Stimulated activated CD4-positive, alpha-beta T cell treated with anti-CD3 and anti-CD28 coated beads, Interleukin-1b, Interleukin-23, amount 100 ng/mL, for 24 hours (primary cell): Measurements from ENCODE around the gene ANKAR.
A peak's percentile ranks its signal among the peaks of the same experiment; 100 is the strongest.
"Not testable (repeated sequence)": the region's sequence is repeated elsewhere in the genome, so short reads cannot be mapped to it uniquely, and the experiment has no call there.

Source experiments
- DNase-seq, 4 experiments: peaks; one replicate each; pipeline ENCODE4 v3.0.0-alpha.2; 2020; ENCODE audit warnings: low read depth in 4 of 4, low spot score in 1 of 4

Gene ANKAR, protein sequence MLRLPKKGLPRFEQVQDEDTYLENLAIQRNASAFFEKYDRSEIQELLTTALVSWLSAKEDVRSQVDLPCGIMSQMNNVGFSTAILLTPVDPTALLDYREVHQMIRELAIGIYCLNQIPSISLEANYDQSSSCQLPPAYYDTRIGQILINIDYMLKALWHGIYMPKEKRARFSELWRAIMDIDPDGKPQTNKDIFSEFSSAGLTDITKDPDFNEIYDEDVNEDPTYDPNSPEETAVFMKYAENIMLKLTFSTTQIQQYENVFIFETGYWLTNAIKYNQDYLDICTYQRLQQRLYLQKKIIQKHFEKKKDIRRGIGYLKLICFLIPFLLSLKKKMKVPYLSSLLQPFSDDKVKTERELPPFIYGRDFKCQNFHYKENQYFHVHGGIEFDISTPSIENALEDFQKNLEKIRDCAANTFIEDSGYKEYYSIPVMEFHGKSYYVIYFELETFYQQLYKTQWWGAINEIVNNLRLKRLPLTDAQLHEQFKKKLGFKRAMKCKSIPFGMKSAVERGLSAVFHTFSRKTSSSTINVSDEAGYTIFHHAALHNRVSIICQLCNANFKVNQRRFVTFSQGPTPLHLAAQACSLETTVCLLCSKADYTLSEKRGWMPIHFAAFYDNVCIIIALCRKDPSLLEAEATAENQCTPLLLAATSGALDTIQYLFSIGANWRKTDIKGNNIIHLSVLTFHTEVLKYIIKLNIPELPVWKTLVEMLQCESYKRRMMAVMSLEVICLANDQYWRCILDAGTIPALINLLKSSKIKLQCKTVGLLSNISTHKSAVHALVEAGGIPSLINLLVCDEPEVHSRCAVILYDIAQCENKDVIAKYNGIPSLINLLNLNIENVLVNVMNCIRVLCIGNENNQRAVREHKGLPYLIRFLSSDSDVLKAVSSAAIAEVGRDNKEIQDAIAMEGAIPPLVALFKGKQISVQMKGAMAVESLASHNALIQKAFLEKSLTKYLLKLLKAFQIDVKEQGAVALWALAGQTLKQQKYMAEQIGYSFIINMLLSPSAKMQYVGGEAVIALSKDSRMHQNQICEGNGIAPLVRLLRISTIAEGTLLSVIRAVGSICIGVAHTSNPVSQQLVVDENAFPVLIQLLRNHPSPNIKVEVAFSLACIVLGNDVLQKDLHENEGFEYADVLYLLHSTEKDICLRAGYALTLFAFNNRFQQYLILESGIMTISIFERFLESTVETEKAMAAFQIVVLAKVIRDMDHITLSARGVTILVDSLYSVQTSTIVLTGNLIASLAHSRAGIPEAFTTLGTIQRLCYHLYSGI (N-terminal part only)

GRCh38 chr2:189674374-189675112 is at the start of gene ANKAR:
TSS of gene ANKAR (plus strand) at chr2:189674670. CDS start at chr2:189676491, 1,821 bp downstream.
- peak; percentile 48 to 72 (median 61) for DNase-seq

- no peak for DNase-seq
These were observed 48.8 kb upstream of the ANKAR start for GRCh38 chr2:189625636-189626035.

- no peak for DNase-seq
These were observed 46.7 kb upstream of the ANKAR start for GRCh38 chr2:189627789-189628188.

GRCh38 chr2:189628817-189629530 is 45.5 kb upstream of the ANKAR start:
- no peak for DNase-seq

DNA sequence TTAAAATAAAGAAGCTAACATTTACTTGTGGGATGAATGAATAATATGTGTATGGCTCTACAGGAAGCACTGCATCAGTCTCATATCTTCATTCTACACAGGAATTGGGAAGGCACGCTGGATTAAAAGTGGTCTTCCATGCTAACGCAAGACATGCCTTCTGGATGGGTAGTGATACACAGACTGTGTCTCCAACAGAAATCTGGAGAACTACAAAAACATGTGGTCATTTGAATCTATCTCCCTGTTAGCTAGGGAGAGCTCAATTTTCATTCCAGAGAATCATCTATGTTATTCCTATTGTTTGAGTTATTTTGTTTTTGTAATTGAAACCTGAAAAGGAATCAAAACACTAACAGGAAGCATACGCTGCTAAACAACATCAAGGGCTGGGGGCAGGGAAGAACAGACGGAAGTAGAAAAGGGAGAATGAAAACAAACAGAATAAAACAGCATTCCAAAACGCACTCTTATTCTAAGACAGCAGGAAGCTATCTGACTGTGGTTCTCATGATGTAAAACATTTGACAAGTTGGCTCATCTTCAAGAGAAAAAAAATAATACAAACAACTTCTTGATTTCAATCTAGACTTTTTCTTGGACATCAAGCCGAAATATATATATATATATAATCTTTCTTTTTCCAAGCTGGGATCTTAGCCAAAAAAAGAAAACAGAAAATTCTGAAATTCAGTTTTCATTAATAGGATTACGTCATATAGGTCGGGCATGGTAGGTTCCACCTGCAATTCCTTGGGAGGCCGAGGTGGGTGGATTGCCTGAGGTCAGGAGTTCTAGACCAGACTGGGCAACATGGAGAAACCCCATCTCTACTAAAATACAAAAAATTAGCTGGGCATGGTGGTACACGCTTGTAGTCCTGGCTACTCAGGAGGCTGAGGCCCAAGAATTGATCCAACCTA is 44.7 kb upstream of the ANKAR start:
- no peak for DNase-seq

DNA sequence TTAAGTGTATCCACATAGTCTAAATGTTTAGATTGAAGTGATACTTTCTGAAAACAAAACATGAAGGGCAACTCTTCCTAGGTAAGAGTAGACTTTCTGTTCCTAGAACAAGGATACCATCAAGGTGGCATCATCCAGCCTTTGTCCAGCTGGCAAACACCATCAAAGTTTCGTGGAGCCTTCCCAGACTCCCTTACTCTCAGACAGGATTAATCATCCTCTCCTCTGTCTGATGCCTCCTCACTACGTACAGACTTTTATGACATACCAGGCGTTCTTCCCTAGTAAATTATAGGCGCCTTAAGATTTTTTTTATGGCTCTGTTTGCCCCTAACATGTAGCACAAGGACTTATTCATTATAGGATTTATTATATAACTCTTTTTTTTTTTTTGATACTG is 42.6 kb upstream of the ANKAR start:
- no peak for DNase-seq

DNA sequence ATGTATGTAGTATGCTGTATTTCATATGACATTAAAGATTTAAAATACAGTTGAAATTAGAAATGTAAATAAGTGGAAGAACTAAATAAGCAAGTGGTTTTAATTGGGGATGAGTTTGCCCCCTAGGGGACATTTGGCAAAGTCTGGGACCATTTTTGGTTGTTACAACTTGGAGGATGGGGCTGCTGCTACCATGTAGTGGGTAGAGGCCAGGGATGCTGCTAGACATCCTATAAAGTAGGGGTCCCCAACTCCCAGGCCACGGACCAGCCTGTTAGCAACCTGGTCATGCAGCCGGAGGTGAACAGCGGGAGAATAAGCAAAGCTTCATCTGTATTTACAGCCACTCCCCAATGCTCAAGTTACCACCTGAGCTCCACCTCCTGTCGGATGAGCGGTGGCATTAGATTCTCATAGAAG is 41.1 kb upstream of the ANKAR start:
- no peak for DNase-seq

GRCh38 chr2:189635353-189635752 is 39.1 kb upstream of the ANKAR start:
- no peak for DNase-seq

DNA sequence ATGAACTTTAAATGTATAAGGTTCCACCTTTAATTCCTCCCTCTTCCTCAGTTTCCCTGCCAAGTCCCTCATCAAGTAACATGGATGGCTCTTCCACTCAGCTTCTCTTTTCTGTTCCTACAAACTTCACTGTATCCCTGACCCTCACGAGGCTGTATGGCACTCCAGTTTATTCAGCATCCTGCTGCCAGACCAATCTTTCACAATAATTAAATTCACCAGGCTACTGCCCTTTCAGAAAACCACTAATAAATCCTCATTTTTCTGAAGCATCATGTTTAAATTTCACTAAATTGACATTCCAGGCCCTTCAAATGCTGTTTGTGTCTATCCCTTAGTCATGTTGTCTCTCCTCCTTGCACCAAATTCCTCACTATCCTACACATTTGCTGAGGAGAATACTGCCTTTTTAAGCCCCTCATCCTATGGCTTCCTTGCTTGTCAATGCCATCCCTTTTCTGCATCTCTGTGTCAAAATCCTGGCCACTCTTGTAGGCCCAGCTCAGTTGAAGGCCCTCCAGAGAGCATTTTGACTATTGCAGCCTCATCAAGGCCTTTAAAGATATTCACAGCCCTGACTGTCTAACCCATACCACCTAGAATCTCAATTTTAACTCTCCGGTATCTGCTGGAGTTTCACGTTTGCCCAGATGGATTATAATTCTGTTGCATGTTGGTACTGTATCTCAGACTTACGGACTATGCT is 36.0 kb upstream of the ANKAR start:
- DNase-seq, result no peak

DNA sequence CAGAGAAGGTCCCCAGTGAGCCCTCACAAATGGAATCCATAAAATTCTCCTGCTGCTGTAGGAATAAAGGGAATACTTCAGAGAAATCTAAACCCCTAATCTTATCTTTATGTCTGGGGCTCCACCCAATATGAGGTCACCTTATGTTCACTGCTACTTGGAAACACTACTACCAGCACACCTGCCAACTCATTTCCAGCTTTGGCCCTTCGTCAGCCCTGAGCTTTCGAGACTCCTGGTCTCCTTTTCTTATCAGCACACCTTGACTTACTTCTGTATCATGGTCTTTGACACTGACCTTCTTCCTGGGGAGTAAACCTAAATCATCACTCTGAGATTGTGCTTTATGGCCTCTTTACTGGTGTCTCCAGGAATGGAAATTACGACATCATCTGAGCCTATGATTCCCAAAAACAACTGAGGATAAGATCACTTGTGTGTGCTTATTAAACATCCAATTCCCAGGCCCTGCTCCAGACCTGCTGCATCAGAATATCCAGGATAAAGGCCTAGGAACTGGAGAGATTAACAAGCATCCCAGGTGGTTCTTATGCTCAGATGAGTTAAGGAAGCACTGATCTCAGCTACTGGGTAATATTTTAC is 35.4 kb upstream of the ANKAR start:
- DNase-seq, result no peak

- DNase-seq, result no peak
These were observed 33.5 kb upstream of the ANKAR start for GRCh38 chr2:189641002-189641401.

DNA sequence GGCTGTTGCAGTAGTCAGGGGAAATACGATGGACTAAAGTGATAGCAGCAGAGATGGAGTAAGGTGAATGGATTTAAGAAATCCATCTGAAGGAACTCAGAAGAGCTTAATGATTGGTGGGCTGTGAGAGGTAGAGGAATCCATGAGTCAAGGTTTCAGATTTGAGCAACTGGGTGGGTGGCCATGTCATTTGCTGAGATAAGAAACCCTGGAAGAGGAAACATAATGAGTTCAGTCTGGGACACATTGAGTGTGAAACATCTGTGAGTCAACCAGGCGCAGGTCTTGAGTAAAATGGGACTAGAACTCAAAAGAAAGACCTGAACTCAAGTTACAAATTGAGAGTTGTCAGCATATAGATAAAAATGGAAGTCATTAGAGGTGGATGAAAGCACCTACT is 32.9 kb upstream of the ANKAR start:
- DNase-seq, result peak in 1 of 4 experiments; percentile 24

DNA sequence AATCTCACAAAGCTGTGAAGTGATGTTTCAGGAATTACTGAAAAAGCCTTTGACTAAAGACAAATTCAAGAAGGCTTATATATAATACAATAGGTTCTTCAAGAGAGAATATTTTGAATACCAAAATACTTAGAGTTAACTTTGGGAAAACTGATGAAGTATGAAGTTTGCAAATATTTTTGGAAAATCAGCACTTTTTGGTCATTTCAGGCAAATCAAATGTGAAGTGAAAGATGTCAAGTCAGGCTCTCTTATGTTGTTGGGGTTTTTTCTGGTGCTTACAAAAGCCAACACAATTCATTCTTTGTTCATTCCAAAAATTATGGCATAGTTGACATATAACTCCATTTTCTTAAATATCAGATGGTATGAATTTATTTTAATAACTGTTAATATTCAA is 27.9 kb upstream of the ANKAR start:
- DNase-seq, result no peak

GRCh38 chr2:189648846-189649509 is 25.5 kb upstream of the ANKAR start:
- DNase-seq, result no peak

DNA sequence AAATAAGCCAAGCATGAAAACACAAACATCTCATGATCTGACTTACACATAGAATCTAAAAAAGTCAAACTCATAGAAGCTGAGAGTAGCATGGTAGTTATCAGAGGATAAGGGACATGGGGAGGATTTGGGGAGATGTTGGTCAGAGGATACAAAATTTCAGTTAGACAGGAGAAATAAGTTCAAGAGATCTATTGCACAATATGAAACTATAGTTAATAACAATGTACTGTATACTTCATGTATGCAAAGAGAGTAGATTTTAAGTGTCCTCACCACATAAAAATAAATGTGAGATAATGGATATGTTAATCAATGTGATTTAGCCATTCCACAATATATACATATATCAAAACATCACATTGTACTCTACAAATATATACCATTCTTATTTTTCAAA is 23.2 kb upstream of the ANKAR start:
- DNase-seq, result no peak

GRCh38 chr2:189653464-189653863 is 21.0 kb upstream of the ANKAR start:
- not testable (repeated sequence) for DNase-seq

- DNase-seq, result no peak
These were observed 19.8 kb upstream of the ANKAR start for GRCh38 chr2:189654641-189655040.
